ENCODE results near the gene NKX2-4.

GRCh38 chr20:21394551-21394950 is 2.8 kb downstream of the NKX2-4 start:
- no peak for TF ChIP-seq CTCF (IDR thresholded peaks at IDR 0.05)
- TF ChIP-seq POLR2AphosphoS5 (IDR thresholded peaks at IDR 0.05), result no peak
